A549 treated with GW870086 at 1 μM for 4 hours (cell line): Measurements from ENCODE around the gene PRL. TPM values are rescaled to one million over a fixed set of nuclear protein-coding genes. Genes with fewer than 3 reads are reported as not detected.

Experiments
- total RNA-seq: library from RNA; stranded (reverse); fragments of 200-300 nt; extraction: Qiagen RNA extraction; gene quantifications from 5 replicates; pipeline ENCODE4 v1.2.3, GENCODE V29; 2022; ENCODE audit warnings: low read depth

PRL gene
- total RNA-seq = not detected in 5 replicates

GRCh38 chr6:22296936-22297335 is at the start of gene PRL:
TSS of gene PRL (minus strand) at chr6:22297036. CDS start at chr6:22296982, 54 bp downstream.

